Activated T-helper 17 cell treated with anti-CD3 and anti-CD28 coated beads, Interleukin-2, amount 50 U/mL, for 72 hours (primary cell): ENCODE data around the gene STARD5. TPM values are rescaled to one million over a fixed set of nuclear protein-coding genes. Genes with fewer than 3 reads are reported as not detected.
"Not testable (repeated sequence)": the region's sequence is repeated elsewhere in the genome, so short reads cannot be mapped to it uniquely, and the experiment has no call there.

ENCODE experiments used
- ATAC-seq: fragments of 150-1000 bp; cut with Tn5 transposase; replicated peaks from 2 replicates; pipeline ENCODE4 v1.10.0; 2021; ENCODE audit warnings: mild to moderate bottlenecking, moderate library complexity
- H3K27ac Mint-ChIP-seq: one replicate; pipeline ENCODE4 v1.8.0; 2022; ENCODE audit warnings: mixed read lengths
- H3K27me3 Mint-ChIP-seq: one replicate; pipeline ENCODE4 v1.8.0; 2022; ENCODE audit warnings: mixed read lengths
- H3K36me3 Mint-ChIP-seq: one replicate; pipeline ENCODE4 v1.8.0; 2022; ENCODE audit warnings: low read depth, mild to moderate bottlenecking, mixed read lengths
- H3K4me1 Mint-ChIP-seq: one replicate; pipeline ENCODE4 v1.8.0; 2022; ENCODE audit warnings: mixed read lengths
- H3K4me3 Mint-ChIP-seq: one replicate; pipeline ENCODE4 v1.8.0; 2022; ENCODE audit warnings: mild to moderate bottlenecking, mixed read lengths
- H3K9me3 Mint-ChIP-seq: one replicate; pipeline ENCODE4 v1.8.0; 2022; ENCODE audit warnings: mixed read lengths
- total RNA-seq, 2 donors: library from RNA; stranded (reverse); gene quantifications; one replicate each; pipeline ENCODE4 v1.2.3, GENCODE V29; 2022

The STARD5 gene
- total RNA-seq, 2 donors from 2014 or later = 5.9 to 8.8 TPM

GRCh38 chr15:81331141-81331540, 7.2 kb upstream of the STARD5 start:
- not testable (repeated sequence) for H3K4me3 Mint-ChIP-seq, H3K9me3 Mint-ChIP-seq, H3K27me3 Mint-ChIP-seq, H3K4me1 Mint-ChIP-seq, ATAC-seq, H3K36me3 Mint-ChIP-seq, H3K27ac Mint-ChIP-seq

- no peaks in the 10 kb centered on the region for H3K4me1 Mint-ChIP-seq
- H3K36me3 Mint-ChIP-seq = no peaks in the 10 kb centered on the region
- no peak overlapping the region for H3K27ac Mint-ChIP-seq
- H3K4me3 Mint-ChIP-seq = no peak overlapping the region
- ATAC-seq = no peak
- no peaks in the 10 kb centered on the region for H3K27me3 Mint-ChIP-seq
- H3K9me3 Mint-ChIP-seq = no peaks in the 10 kb centered on the region
Observed at GRCh38 chr15:81330366-81331090, 6.6 kb upstream of the STARD5 start.

- Mint-ChIP-seq H3K9me3 (no peaks in the 10 kb centered on the region), H3K36me3 (no peaks in the 10 kb centered on the region), H3K27me3 (no peaks in the 10 kb centered on the region), H3K4me1 (peaks cover 4% of the 10 kb centered on the region), H3K4me3 (no peak overlapping the region), H3K27ac (no peak overlapping the region)
- ATAC-seq = no peak
Observed at GRCh38 chr15:81329446-81329845, 5.5 kb upstream of the STARD5 start.

DNA sequence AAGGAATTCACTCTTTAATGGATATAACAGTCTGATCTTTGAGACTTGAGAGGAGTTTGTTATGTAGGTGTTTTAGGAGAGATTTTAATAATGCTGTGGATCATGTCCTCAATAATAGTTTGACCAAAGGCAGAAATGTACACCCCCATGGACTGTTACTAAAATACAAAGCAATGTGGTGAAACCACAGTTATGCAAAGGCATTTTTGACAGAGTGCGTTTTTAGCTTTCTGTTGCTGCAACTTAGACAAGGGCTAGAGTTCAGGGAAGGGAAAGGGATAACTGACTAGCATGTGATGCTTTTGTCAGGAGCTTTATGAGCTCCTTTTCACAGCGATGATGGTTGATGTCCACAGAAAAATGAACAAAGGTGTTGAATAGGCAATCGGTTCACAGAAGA, 3.6 kb upstream of the STARD5 start:
- no peak overlapping the region for H3K27ac Mint-ChIP-seq
- H3K36me3 Mint-ChIP-seq = no peaks in the 10 kb centered on the region
- no peak for ATAC-seq
- no peak overlapping the region for H3K4me3 Mint-ChIP-seq
- H3K27me3 Mint-ChIP-seq = no peaks in the 10 kb centered on the region
- no peaks in the 10 kb centered on the region for H3K9me3 Mint-ChIP-seq
- peaks cover 17% of the 10 kb centered on the region for H3K4me1 Mint-ChIP-seq

GRCh38 chr15:81326466-81327212, 2.7 kb upstream of the STARD5 start:
- Mint-ChIP-seq H3K27ac (no peak overlapping the region), H3K9me3 (no peaks in the 10 kb centered on the region), H3K36me3 (peaks cover 8% of the 10 kb centered on the region), H3K4me1 (peaks cover 21% of the 10 kb centered on the region), H3K4me3 (no peak overlapping the region), H3K27me3 (no peaks in the 10 kb centered on the region)
- no peak for ATAC-seq

GRCh38 chr15:81323559-81323943, 390 bp downstream of the STARD5 start:
- peak overlapping the region; percentile 98 for H3K4me3 Mint-ChIP-seq
- H3K36me3 Mint-ChIP-seq = peaks cover 34% of the 10 kb centered on the region
- H3K27me3 Mint-ChIP-seq = no peaks in the 10 kb centered on the region
- peaks cover 21% of the 10 kb centered on the region for H3K4me1 Mint-ChIP-seq
- peak overlapping the region; percentile 84 for H3K27ac Mint-ChIP-seq
- no peak for ATAC-seq
- H3K9me3 Mint-ChIP-seq = no peaks in the 10 kb centered on the region

DNA sequence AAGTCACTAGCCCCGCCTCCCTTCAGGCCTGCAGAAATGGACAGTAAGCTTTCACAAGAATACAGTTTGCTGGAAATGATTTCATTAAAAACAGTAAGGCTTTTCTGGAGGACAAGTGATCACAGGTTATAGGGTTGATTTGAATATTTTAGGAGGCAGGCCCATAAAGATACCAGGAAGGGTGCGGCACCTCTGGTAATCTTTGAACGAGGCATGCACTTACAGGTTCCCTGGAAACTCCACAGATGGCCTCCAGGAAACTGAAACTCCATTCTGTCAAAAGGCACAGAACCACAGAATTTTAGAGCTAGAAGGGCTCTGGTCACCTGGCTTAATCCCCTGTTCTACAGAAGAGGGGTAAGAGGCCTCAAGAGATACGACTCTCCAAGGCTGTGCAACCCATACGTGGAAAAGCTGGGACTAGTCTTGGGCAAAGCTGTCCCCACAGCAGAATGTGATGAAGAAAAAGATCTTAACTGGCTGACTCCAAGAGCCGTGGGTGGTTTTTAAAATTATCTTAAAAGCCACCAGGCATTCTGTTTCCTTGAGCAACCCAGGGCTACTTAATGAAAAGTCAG, 1.2 kb downstream of the STARD5 start:
- Mint-ChIP-seq H3K4me1 (peaks cover 21% of the 10 kb centered on the region), H3K36me3 (peaks cover 40% of the 10 kb centered on the region), H3K27ac (peak overlapping the region; percentile 30), H3K27me3 (no peaks in the 10 kb centered on the region), H3K4me3 (peak overlapping the region; percentile 98), H3K9me3 (no peaks in the 10 kb centered on the region)
- no peak for ATAC-seq

DNA sequence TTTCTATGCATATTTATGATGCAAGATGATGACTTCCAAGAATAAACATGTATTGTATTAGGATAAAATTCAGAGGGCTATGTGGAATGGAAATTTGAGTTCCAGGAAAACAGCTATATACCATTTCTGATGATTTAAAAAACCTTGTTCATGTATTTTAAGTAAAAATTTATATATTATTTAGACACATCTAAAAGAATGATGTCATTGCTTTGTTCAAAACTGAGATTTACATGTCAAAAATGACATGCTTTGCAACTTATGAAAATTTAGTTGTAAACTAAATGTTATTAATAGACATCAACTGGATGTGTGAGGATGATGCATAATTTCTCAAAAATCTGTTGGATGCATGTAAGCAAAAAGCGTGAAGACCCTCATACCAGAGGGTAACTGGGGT, 2.3 kb downstream of the STARD5 start:
- Mint-ChIP-seq H3K4me3 (peak overlapping the region; percentile 98), H3K4me1 (peaks cover 21% of the 10 kb centered on the region), H3K9me3 (no peaks in the 10 kb centered on the region), H3K27me3 (no peaks in the 10 kb centered on the region), H3K36me3 (peaks cover 50% of the 10 kb centered on the region), H3K27ac (no peak overlapping the region)
- ATAC-seq = no peak

DNA sequence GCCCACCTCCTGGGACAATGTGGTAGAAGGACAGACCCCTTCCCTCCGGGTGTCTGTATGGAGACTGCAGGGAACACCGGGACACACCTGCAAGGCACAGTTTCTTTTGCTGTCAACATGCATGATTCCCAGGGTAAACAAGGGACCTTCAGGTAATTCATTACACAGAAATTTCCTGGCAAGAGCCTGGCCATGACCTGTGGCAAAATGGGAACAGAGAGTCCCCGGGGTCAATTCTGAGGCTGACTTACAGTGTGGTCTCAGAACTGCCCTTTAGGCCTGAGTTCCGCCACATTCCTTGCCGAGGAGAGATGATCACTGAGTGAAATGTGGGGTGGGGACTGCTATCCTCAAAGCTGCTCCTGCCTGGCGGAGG, 6.3 kb downstream of the STARD5 start:
- H3K27ac Mint-ChIP-seq = no peak overlapping the region
- peaks cover 81% of the 10 kb centered on the region for H3K36me3 Mint-ChIP-seq
- H3K27me3 Mint-ChIP-seq = no peaks in the 10 kb centered on the region
- no peak for ATAC-seq
- H3K4me3 Mint-ChIP-seq = no peak overlapping the region
- no peaks in the 10 kb centered on the region for H3K9me3 Mint-ChIP-seq
- H3K4me1 Mint-ChIP-seq = peaks cover 20% of the 10 kb centered on the region

- no peaks in the 10 kb centered on the region for H3K27me3 Mint-ChIP-seq
- H3K36me3 Mint-ChIP-seq = peaks cover 84% of the 10 kb centered on the region
- no peaks in the 10 kb centered on the region for H3K9me3 Mint-ChIP-seq
- H3K4me3 Mint-ChIP-seq = no peak overlapping the region
- H3K4me1 Mint-ChIP-seq = peaks cover 23% of the 10 kb centered on the region
- ATAC-seq = no peak
- peak overlapping the region; percentile 64 for H3K27ac Mint-ChIP-seq
Observed at GRCh38 chr15:81316267-81316666, 7.7 kb downstream of the STARD5 start.

- peak; percentile 54 for ATAC-seq
- Mint-ChIP-seq H3K27ac (peak overlapping the region; percentile 64), H3K27me3 (no peaks in the 10 kb centered on the region), H3K9me3 (no peaks in the 10 kb centered on the region), H3K36me3 (peaks cover 84% of the 10 kb centered on the region), H3K4me3 (no peak overlapping the region), H3K4me1 (peaks cover 24% of the 10 kb centered on the region)
Observed at GRCh38 chr15:81315452-81316175, 8.3 kb downstream of the STARD5 start.

GRCh38 chr15:81314378-81314777, 9.6 kb downstream of the STARD5 start:
- Mint-ChIP-seq H3K27me3 (no peaks in the 10 kb centered on the region), H3K9me3 (no peaks in the 10 kb centered on the region), H3K4me3 (no peak overlapping the region), H3K36me3 (peaks cover 86% of the 10 kb centered on the region), H3K27ac (peak overlapping the region; percentile 46), H3K4me1 (peaks cover 24% of the 10 kb centered on the region)
- no peak for ATAC-seq

GRCh38 chr15:81313686-81314085, 10.3 kb downstream of the STARD5 start:
- Mint-ChIP-seq H3K9me3 (no peaks in the 10 kb centered on the region), H3K27me3 (no peaks in the 10 kb centered on the region), H3K27ac (peak overlapping the region; percentile 46), H3K36me3 (peaks cover 86% of the 10 kb centered on the region), H3K4me1 (peaks cover 24% of the 10 kb centered on the region), H3K4me3 (no peak overlapping the region)
- no peak for ATAC-seq

DNA sequence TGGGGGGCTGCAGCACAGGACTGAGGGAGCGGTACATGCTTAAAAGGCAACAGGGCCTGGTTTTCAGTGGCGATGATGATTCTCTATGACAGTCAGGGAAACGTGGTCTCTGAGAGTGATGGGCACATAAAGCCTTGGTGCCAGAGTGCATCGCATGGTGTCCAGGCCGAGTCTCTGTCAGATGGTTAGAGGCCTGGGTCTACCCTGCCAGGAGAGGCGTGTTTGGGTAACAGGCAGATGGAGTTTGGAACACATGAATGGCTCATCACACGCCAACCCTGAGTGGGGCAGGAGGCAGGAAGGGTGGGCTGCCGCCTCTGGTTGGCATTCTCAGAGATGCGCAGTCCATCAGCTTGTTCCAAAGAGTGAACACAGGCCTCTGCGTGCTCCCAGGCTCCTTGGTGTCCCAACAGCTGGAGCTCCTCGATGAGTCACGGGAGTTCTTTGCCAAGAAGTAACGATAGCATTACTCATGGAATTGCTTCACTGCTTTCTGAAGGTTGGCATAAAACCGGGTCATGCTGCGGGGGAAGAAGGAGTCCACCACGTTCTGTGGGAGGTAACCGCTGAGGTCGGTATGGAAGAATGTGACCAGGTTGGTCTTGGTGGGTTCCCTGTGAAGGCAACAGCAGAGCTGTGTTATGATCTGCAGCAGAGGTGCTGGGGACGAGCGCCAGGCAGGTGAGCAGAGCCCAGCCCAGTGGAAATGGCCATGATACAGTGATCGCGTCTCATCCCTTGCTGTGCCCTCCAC, 11.0 kb downstream of the STARD5 start:
- H3K36me3 Mint-ChIP-seq = peaks cover 86% of the 10 kb centered on the region
- no peaks in the 10 kb centered on the region for H3K27me3 Mint-ChIP-seq
- no peaks in the 10 kb centered on the region for H3K9me3 Mint-ChIP-seq
- H3K4me3 Mint-ChIP-seq = no peak overlapping the region
- peaks cover 24% of the 10 kb centered on the region for H3K4me1 Mint-ChIP-seq
- ATAC-seq = no peak
- peak overlapping the region; percentile 54 for H3K27ac Mint-ChIP-seq
